GM21619 (cell line): ENCODE results near the gene FAM114A2.
A peak's percentile ranks its signal among the peaks of the same experiment; 100 is the strongest.
"Not testable (repeated sequence)": the region's sequence is repeated elsewhere in the genome, so short reads cannot be mapped to it uniquely, and the experiment has no call there.

Experiments
- ATAC-seq: cut with Tn5 transposase; IDR thresholded peaks from one replicate; pipeline ENCODE4 v1.9.1; 2021; ENCODE audit not compliant: unreplicated experiment

FAM114A2 gene

GRCh38 chr5:154038707-154039457 is at the start of gene FAM114A2, which contains the start of gene MFAP3:
FAM114A2 (minus strand) TSS chr5:154038910; CDS start chr5:154034953, 3,957 bp downstream.
MFAP3 (plus strand) TSS chr5:154038967; CDS start chr5:154049723, 10,756 bp downstream.
- ATAC-seq, result peak; percentile 98

- no peak for ATAC-seq
Measured at GRCh38 chr5:154087260-154087659, 48.5 kb upstream of the FAM114A2 start.

- no peak for ATAC-seq
Measured at GRCh38 chr5:154086641-154087040, 47.9 kb upstream of the FAM114A2 start.

- no peak for ATAC-seq
Measured at GRCh38 chr5:154086146-154086545, 47.4 kb upstream of the FAM114A2 start.

GRCh38 chr5:154084062-154084639 is 45.4 kb upstream of the FAM114A2 start:
- ATAC-seq, result no peak

GRCh38 chr5:154081246-154081645 is 42.5 kb upstream of the FAM114A2 start:
- no peak for ATAC-seq

- ATAC-seq, result no peak
Measured at GRCh38 chr5:154078272-154078671, 39.6 kb upstream of the FAM114A2 start.

GRCh38 chr5:154077696-154078095 is 39.0 kb upstream of the FAM114A2 start:
- ATAC-seq, result no peak

- ATAC-seq, result no peak
Measured at GRCh38 chr5:154076240-154076922, 37.7 kb upstream of the FAM114A2 start.

GRCh38 chr5:154072414-154073171 is 33.9 kb upstream of the FAM114A2 start:
- ATAC-seq, result peak; percentile 94

- no peak for ATAC-seq
Measured at GRCh38 chr5:154071799-154072413, 33.2 kb upstream of the FAM114A2 start.

- not testable (repeated sequence) for ATAC-seq
Measured at GRCh38 chr5:154069854-154070253, 31.1 kb upstream of the FAM114A2 start.

- ATAC-seq, result no peak
Measured at GRCh38 chr5:154065971-154066370, 27.3 kb upstream of the FAM114A2 start.

- no peak for ATAC-seq
Measured at GRCh38 chr5:154063372-154063771, 24.7 kb upstream of the FAM114A2 start.

GRCh38 chr5:154060606-154061005 is 21.9 kb upstream of the FAM114A2 start:
- ATAC-seq, result no peak

- ATAC-seq, result no peak
Measured at GRCh38 chr5:154059583-154059982, 20.9 kb upstream of the FAM114A2 start.

- ATAC-seq, result peak; percentile 30
Measured at GRCh38 chr5:154059039-154059430, 20.3 kb upstream of the FAM114A2 start.

- ATAC-seq, result peak; percentile 63
Measured at GRCh38 chr5:154058055-154059038, 19.6 kb upstream of the FAM114A2 start.

- no peak for ATAC-seq
Measured at GRCh38 chr5:154055201-154055600, 16.5 kb upstream of the FAM114A2 start.

- no peak for ATAC-seq
Measured at GRCh38 chr5:154053468-154053867, 14.8 kb upstream of the FAM114A2 start.
